ENCODE data around the gene B4GALNT2.
"Not testable (repeated sequence)": the region's sequence is repeated elsewhere in the genome, so short reads cannot be mapped to it uniquely, and the experiment has no call there.

Gene B4GALNT2

GRCh38 chr17:49132699-49133364 lies at the start of gene B4GALNT2:
Gene B4GALNT2, plus strand, starts transcription at chr17:49132769. Its CDS starts 24 bp downstream, at chr17:49132793.
- Histone ChIP-seq H3K27ac (no peak within 1 kb of the TSS), H3K4me3 (peak within 1 kb of the TSS; percentile 4 to 42 (median 15))

- not testable (repeated sequence) for H3K4me3 ChIP-seq, H3K27ac ChIP-seq
Observed at GRCh38 chr17:49085046-49085445, 47.5 kb upstream of the B4GALNT2 start.

GRCh38 chr17:49085565-49086315 lies 46.8 kb upstream of the B4GALNT2 start:
- Histone ChIP-seq H3K27ac (no peak overlapping the region), H3K4me3 (no peak overlapping the region)

GRCh38 chr17:49086316-49086605 lies 46.3 kb upstream of the B4GALNT2 start:
- H3K27ac ChIP-seq: no peak overlapping the region
- H3K4me3 ChIP-seq: no peak overlapping the region

GRCh38 chr17:49086649-49087048 lies 45.9 kb upstream of the B4GALNT2 start:
- no peak overlapping the region for H3K27ac ChIP-seq
- no peak overlapping the region for H3K4me3 ChIP-seq

- H3K4me3 ChIP-seq: no peak overlapping the region
- no peak overlapping the region for H3K27ac ChIP-seq
Observed at GRCh38 chr17:49089094-49089493, 43.5 kb upstream of the B4GALNT2 start.

- Histone ChIP-seq H3K27ac (peak overlapping the region in 5 of 21 experiments; percentile 25 to 67 (median 34)), H3K4me3 (no peak overlapping the region)
Observed at GRCh38 chr17:49090878-49091594, 41.5 kb upstream of the B4GALNT2 start.

GRCh38 chr17:49093131-49093530 lies 39.4 kb upstream of the B4GALNT2 start:
- H3K4me3 ChIP-seq: no peak overlapping the region

GRCh38 chr17:49100601-49101000 lies 32.0 kb upstream of the B4GALNT2 start:
- peak overlapping the region in 2 of 21 experiments; percentile 35 to 37 for H3K27ac ChIP-seq
- no peak overlapping the region for H3K4me3 ChIP-seq

More at GRCh38 chr17:49093131-49093530, 39.4 kb upstream of the B4GALNT2 start:
- no peak overlapping the region for H3K27ac ChIP-seq

GRCh38 chr17:49101054-49101534 lies 31.5 kb upstream of the B4GALNT2 start:
- no peak overlapping the region for H3K4me3 ChIP-seq
- peak overlapping the region in 4 of 21 experiments; percentile 17 to 48 (median 34) for H3K27ac ChIP-seq

GRCh38 chr17:49103360-49103759 lies 29.2 kb upstream of the B4GALNT2 start:
- not testable (repeated sequence) for H3K4me3 ChIP-seq, H3K27ac ChIP-seq

GRCh38 chr17:49104511-49105074 lies 28.0 kb upstream of the B4GALNT2 start:
- H3K27ac ChIP-seq: no peak overlapping the region
- no peak overlapping the region for H3K4me3 ChIP-seq

GRCh38 chr17:49106321-49107210 lies 26.0 kb upstream of the B4GALNT2 start:
- Histone ChIP-seq H3K4me3 (no peak overlapping the region), H3K27ac (no peak overlapping the region)

GRCh38 chr17:49107211-49107557 lies 25.4 kb upstream of the B4GALNT2 start:
- no peak overlapping the region for H3K27ac ChIP-seq
- H3K4me3 ChIP-seq: no peak overlapping the region

- peak overlapping the region in 3 of 21 experiments; percentile 8 to 66 (median 21) for H3K27ac ChIP-seq
- H3K4me3 ChIP-seq: no peak overlapping the region
Observed at GRCh38 chr17:49108318-49108717, 24.3 kb upstream of the B4GALNT2 start.

- H3K4me3 ChIP-seq: no peak overlapping the region
- peak overlapping the region in 1 of 21 experiments; percentile 23 for H3K27ac ChIP-seq
Observed at GRCh38 chr17:49110509-49110908, 22.1 kb upstream of the B4GALNT2 start.

- H3K4me3 ChIP-seq: no peak overlapping the region
- H3K27ac ChIP-seq: peak overlapping the region in 1 of 21 experiments; percentile 47
Observed at GRCh38 chr17:49111934-49112333, 20.6 kb upstream of the B4GALNT2 start.

- no peak overlapping the region for H3K4me3 ChIP-seq
Observed at GRCh38 chr17:49112936-49113335, 19.6 kb upstream of the B4GALNT2 start.

GRCh38 chr17:49114703-49115102 lies 17.9 kb upstream of the B4GALNT2 start:
- Histone ChIP-seq H3K27ac (no peak overlapping the region), H3K4me3 (no peak overlapping the region)

More at GRCh38 chr17:49112936-49113335, 19.6 kb upstream of the B4GALNT2 start:
- H3K27ac ChIP-seq: no peak overlapping the region

Data from skin epidermis (tissue), 12 donors.